ENCODE results near the gene KLHDC4. TPM values are rescaled to one million over a fixed set of nuclear protein-coding genes. Genes with fewer than 3 reads are reported as not detected.
"Not testable (repeated sequence)": the region's sequence is repeated elsewhere in the genome, so short reads cannot be mapped to it uniquely, and the experiment has no call there.

KLHDC4 gene
- total and polyA plus RNA-seq, 2 donors (not counting 1 experiment from before 2014, with no cell fraction given) = 51.3 to 90.8 TPM

GRCh38 chr16:87789437-87790291, 23.9 kb upstream of the KLHDC4 start:
- Mint-ChIP-seq H3K27ac (no peak overlapping the region), H3K4me3 (no peak overlapping the region), H3K27me3 (no peaks in the 10 kb centered on the region), H3K9me3 (ENCODE audit: insufficient read depth) (no peaks in the 10 kb centered on the region), H3K4me1 (no peaks in the 10 kb centered on the region)
- CTCF ChIA-PET = interaction anchor here (4.1 kb wide), 1 partner anchor 9 kb away, joined by 23 read pairs; no protein-coding TSS in a partner anchor
- no peak overlapping the region for H2AFZ ChIP-seq (ENCODE audit: insufficient read depth, low read depth, low read length, poor library complexity, severe bottlenecking)
- H3K9ac ChIP-seq (ENCODE audit: low read length) = no peak overlapping the region
- no peaks in the 10 kb centered on the region for H3K27me3 ChIP-seq (replicated peaks in 1 of 4; ENCODE audit: control extremely low read depth in 1 of 4, control insufficient read depth in 3 of 4, insufficient read depth in 4 of 4, low read length in 3 of 4)
- H3K27ac ChIP-seq (ENCODE audit: low read length in 2 of 2) = no peak overlapping the region
- no peaks in the 10 kb centered on the region for H3K79me2 ChIP-seq (ENCODE audit: control insufficient read depth, insufficient read depth, low read length)
- H3K4me3 ChIP-seq (ENCODE audit: control extremely low read depth in 1 of 5, extremely low read depth in 1 of 5, insufficient read depth in 1 of 5, low read depth in 2 of 5, low read length in 4 of 5) = no peak overlapping the region
- ATAC-seq (ENCODE audit: low read depth) = no peak
- intact Hi-C loops (cut with micrococcal nuclease) = no loop called here
- no peak for TF ChIP-seq CTCF (IDR thresholded peaks at IDR 0.05)
- no peak for TF ChIP-seq EZH2 (IDR thresholded peaks at IDR 0.05; ENCODE audit: borderline replicate concordance, insufficient read depth, low read depth, low read length, poor library complexity, severe bottlenecking)
- H3K36me3 ChIP-seq (replicated peaks in 1 of 2; ENCODE audit: control extremely low read depth in 1 of 2, control insufficient read depth in 1 of 2, extremely low read depth in 1 of 2, insufficient read depth in 2 of 2, low read length in 1 of 2) = no peaks in the 10 kb centered on the region
- 97% methylated on average over 19 of the region's 20 CpGs for WGBS (ENCODE audit: insufficient coverage)
- no peaks in the 10 kb centered on the region for H4K20me1 ChIP-seq (ENCODE audit: control insufficient read depth, insufficient read depth, low read length, poor library complexity, severe bottlenecking)
- POLR2A ChIA-PET = no interaction called here
- H3K9me3 ChIP-seq (ENCODE audit: control extremely low read depth in 1 of 3, control insufficient read depth in 2 of 3, insufficient read depth in 1 of 3, low read length in 2 of 3) = no peaks in the 10 kb centered on the region
- DNase-seq = no peak
- no peak overlapping the region for H3K4me2 ChIP-seq (replicated peaks; ENCODE audit: low read depth, low read length, poor library complexity, severe bottlenecking)
- H3K4me1 ChIP-seq (ENCODE audit: control insufficient read depth in 2 of 2, insufficient read depth in 2 of 2, low read length in 2 of 2) = no peaks in the 10 kb centered on the region

GRCh38 chr16:87788730-87789436, 23.1 kb upstream of the KLHDC4 start:
- ATAC-seq (ENCODE audit: low read depth); H4K20me1 ChIP-seq (ENCODE audit: control insufficient read depth, insufficient read depth, low read length, poor library complexity, severe bottlenecking); H3K4me2 ChIP-seq (replicated peaks; ENCODE audit: low read depth, low read length, poor library complexity, severe bottlenecking); H3K4me1 Mint-ChIP-seq; H3K9me3 ChIP-seq (ENCODE audit: control extremely low read depth in 1 of 3, control insufficient read depth in 2 of 3, insufficient read depth in 1 of 3, low read length in 2 of 3); H2AFZ ChIP-seq (ENCODE audit: insufficient read depth, low read depth, low read length, poor library complexity, severe bottlenecking); H3K27ac Mint-ChIP-seq; H3K79me2 ChIP-seq (ENCODE audit: control insufficient read depth, insufficient read depth, low read length); H3K4me3 Mint-ChIP-seq; H3K4me1 ChIP-seq (ENCODE audit: control insufficient read depth in 2 of 2, insufficient read depth in 2 of 2, low read length in 2 of 2); DNase-seq; H3K27me3 ChIP-seq (replicated peaks in 1 of 4; ENCODE audit: control extremely low read depth in 1 of 4, control insufficient read depth in 3 of 4, insufficient read depth in 4 of 4, low read length in 3 of 4); H3K4me3 ChIP-seq (ENCODE audit: control extremely low read depth in 1 of 5, extremely low read depth in 1 of 5, insufficient read depth in 1 of 5, low read depth in 2 of 5, low read length in 4 of 5); POLR2A ChIA-PET; intact Hi-C loops (cut with micrococcal nuclease); H3K9me3 Mint-ChIP-seq (ENCODE audit: insufficient read depth); H3K36me3 ChIP-seq (replicated peaks in 1 of 2; ENCODE audit: control extremely low read depth in 1 of 2, control insufficient read depth in 1 of 2, extremely low read depth in 1 of 2, insufficient read depth in 2 of 2, low read length in 1 of 2); H3K27me3 Mint-ChIP-seq; H3K27ac ChIP-seq (ENCODE audit: low read length in 2 of 2); H3K9ac ChIP-seq (ENCODE audit: low read length): not testable (repeated sequence)
- CTCF ChIA-PET = interaction anchor here (1.0 to 4.1 kb wide), 2 partner anchors 9 to 83 kb away, joined by 4 to 23 read pairs; no protein-coding TSS in a partner anchor
- 94% methylated on average over 3 of the region's 10 CpGs for WGBS (ENCODE audit: insufficient coverage)

- H3K9me3 Mint-ChIP-seq (ENCODE audit: insufficient read depth); H3K4me3 Mint-ChIP-seq; H3K4me2 ChIP-seq (replicated peaks; ENCODE audit: low read depth, low read length, poor library complexity, severe bottlenecking); H4K20me1 ChIP-seq (ENCODE audit: control insufficient read depth, insufficient read depth, low read length, poor library complexity, severe bottlenecking); H3K27ac ChIP-seq (ENCODE audit: low read length in 2 of 2); H3K4me1 Mint-ChIP-seq; H3K27me3 Mint-ChIP-seq; H3K4me3 ChIP-seq (ENCODE audit: control extremely low read depth in 1 of 5, extremely low read depth in 1 of 5, insufficient read depth in 1 of 5, low read depth in 2 of 5, low read length in 4 of 5); H3K9ac ChIP-seq (ENCODE audit: low read length); H3K27me3 ChIP-seq (replicated peaks in 1 of 4; ENCODE audit: control extremely low read depth in 1 of 4, control insufficient read depth in 3 of 4, insufficient read depth in 4 of 4, low read length in 3 of 4); H3K79me2 ChIP-seq (ENCODE audit: control insufficient read depth, insufficient read depth, low read length); ATAC-seq (ENCODE audit: low read depth); H3K4me1 ChIP-seq (ENCODE audit: control insufficient read depth in 2 of 2, insufficient read depth in 2 of 2, low read length in 2 of 2); H3K27ac Mint-ChIP-seq; POLR2A ChIA-PET; H3K9me3 ChIP-seq (ENCODE audit: control extremely low read depth in 1 of 3, control insufficient read depth in 2 of 3, insufficient read depth in 1 of 3, low read length in 2 of 3); H2AFZ ChIP-seq (ENCODE audit: insufficient read depth, low read depth, low read length, poor library complexity, severe bottlenecking); H3K36me3 ChIP-seq (replicated peaks in 1 of 2; ENCODE audit: control extremely low read depth in 1 of 2, control insufficient read depth in 1 of 2, extremely low read depth in 1 of 2, insufficient read depth in 2 of 2, low read length in 1 of 2); intact Hi-C loops (cut with micrococcal nuclease); DNase-seq: not testable (repeated sequence)
- CTCF ChIA-PET = interaction anchor here (4.1 kb wide), 1 partner anchor 7 kb away, joined by 23 read pairs; no protein-coding TSS in a partner anchor
- 92% methylated on average over 2 of the region's 2 CpGs for WGBS (ENCODE audit: insufficient coverage)
These were observed 21.8 kb upstream of the KLHDC4 start for GRCh38 chr16:87787451-87788091.

Data from B cell (primary cell).